Naive thymus-derived CD4-positive, alpha-beta T cell (primary cell): ENCODE data around the gene SLFN11. TPM values are rescaled to one million over a fixed set of nuclear protein-coding genes. Genes with fewer than 3 reads are reported as not detected.

Experiments used
- ATAC-seq: fragments of 150-1000 bp; cut with Tn5 transposase; 2 replicates; pipeline ENCODE4 v1.10.0; 2021; ENCODE audit warnings: mild to moderate bottlenecking, moderate library complexity
- CTCF ChIA-PET: fragments of 350-600 bp; sonication (Branson Sonifier 250); formaldehyde crosslinking; loops from one replicate; lab custom pipeline; 2021; ENCODE audit warnings: antibody characterized with exemption; lab: Charles Lee
- POLR2A ChIA-PET: fragments of 350-600 bp; sonication (Branson Sonifier 250); formaldehyde crosslinking; loops from one replicate; lab custom pipeline; 2021; ENCODE audit warnings: antibody characterized with exemption, inconsistent platforms; lab: Charles Lee
- DNase-seq, 9 donors: peaks; one replicate each; pipeline versions ENCODE4 v3.0.0 to v3.0.0-alpha.2; 2020 to 2022; ENCODE audit warnings: mixed read lengths in 1 of 9
- H3K27ac ChIP-seq: one replicate; pipeline ENCODE4 v1.7.0; 2013; ENCODE audit warnings: mild to moderate bottlenecking, low read depth, low read length, moderate library complexity
- H3K27me3 ChIP-seq, 2 donors: one replicate each; pipeline ENCODE4 v1.7.0; 2013; ENCODE audit warnings: low read length in 2 of 2, mild to moderate bottlenecking in 2 of 2, moderate library complexity in 2 of 2; ENCODE audit not compliant: control insufficient read depth in 2 of 2, insufficient read depth in 2 of 2
- H3K36me3 ChIP-seq, 3 experiments: 1 replicate in 2 of 3; 2 replicates in 1 of 3; pipeline ENCODE4 v1.7.0; 2013; ENCODE audit warnings: low read length in 3 of 3, mild to moderate bottlenecking in 3 of 3, moderate library complexity in 1 of 3; ENCODE audit not compliant: insufficient read depth in 3 of 3, control insufficient read depth in 2 of 3
- H3K4me1 ChIP-seq, 2 donors: one replicate each; pipeline ENCODE4 v1.7.0; 2013; ENCODE audit warnings: low read length in 2 of 2, mild to moderate bottlenecking in 2 of 2, moderate library complexity in 1 of 2; ENCODE audit not compliant: control insufficient read depth in 2 of 2, insufficient read depth in 2 of 2
- H3K4me3 ChIP-seq: 2 replicates; pipeline ENCODE4 v1.7.0; 2013; ENCODE audit warnings: mild to moderate bottlenecking, low read length
- H3K9me3 ChIP-seq, 3 experiments: 1 replicate in 2 of 3; 2 replicates in 1 of 3; pipeline ENCODE4 v1.7.0; 2013; ENCODE audit warnings: low read length in 3 of 3; ENCODE audit not compliant: control insufficient read depth in 2 of 3
- H3K27ac Mint-ChIP-seq, 9 donors: one replicate each; pipeline ENCODE4 v1.8.0; 2020 to 2022; ENCODE audit warnings: mixed read lengths in 9 of 9, mild to moderate bottlenecking in 8 of 9, moderate library complexity in 5 of 9, inconsistent platforms in 2 of 9
- H3K27me3 Mint-ChIP-seq, 5 donors: one replicate each; pipeline ENCODE4 v1.8.0; 2021 to 2022; ENCODE audit warnings: mixed read lengths in 5 of 5, mild to moderate bottlenecking in 1 of 5
- H3K36me3 Mint-ChIP-seq, 5 donors: one replicate each; pipeline ENCODE4 v1.8.0; 2020 to 2022; ENCODE audit warnings: mixed read lengths in 5 of 5, mild to moderate bottlenecking in 3 of 5, inconsistent platforms in 1 of 5
- H3K4me1 Mint-ChIP-seq, 7 donors: one replicate each; pipeline ENCODE4 v1.8.0; 2020 to 2022; ENCODE audit warnings: mixed read lengths in 7 of 7, mild to moderate bottlenecking in 3 of 7, inconsistent platforms in 1 of 7
- H3K4me3 Mint-ChIP-seq, 10 donors: one replicate each; pipeline ENCODE4 v1.8.0; 2020 to 2022; ENCODE audit warnings: mild to moderate bottlenecking in 10 of 10, mixed read lengths in 10 of 10, moderate library complexity in 6 of 10, inconsistent platforms in 2 of 10
- H3K9me3 Mint-ChIP-seq, 11 donors: one replicate each; pipeline ENCODE4 v1.8.0; 2020 to 2022; ENCODE audit warnings: mixed read lengths in 11 of 11, mild to moderate bottlenecking in 4 of 11, inconsistent platforms in 1 of 11, moderate library complexity in 1 of 11
- intact Hi-C, 2 donors: fragments of 100-400 bp; cut with micrococcal nuclease; formaldehyde crosslinking; loops; one replicate each; pipeline ENCODE4 v1.15.1; 2023
- polyA plus RNA-seq, 2 donors: library from polyadenylated mRNA; unstranded; fragments of 300-500 nt; fragmentation: Illumina TruSeq; gene quantifications; one replicate each; pipeline ENCODE4 v1.2.3, GENCODE V29; 2021
- total RNA-seq, 6 experiments: library from RNA in 5 of 6; stranded (reverse) in 5 of 6; gene quantifications; 1 replicate in 5 of 6; 2 replicates in 1 of 6; pipeline ENCODE4 v1.2.3 and lab custom pipeline; 2021 to 2026

SLFN11 gene
- total and polyA plus RNA-seq, 7 experiments from 2014 or later = 5.5 to 71.9 (median 29.7) TPM

DNA sequence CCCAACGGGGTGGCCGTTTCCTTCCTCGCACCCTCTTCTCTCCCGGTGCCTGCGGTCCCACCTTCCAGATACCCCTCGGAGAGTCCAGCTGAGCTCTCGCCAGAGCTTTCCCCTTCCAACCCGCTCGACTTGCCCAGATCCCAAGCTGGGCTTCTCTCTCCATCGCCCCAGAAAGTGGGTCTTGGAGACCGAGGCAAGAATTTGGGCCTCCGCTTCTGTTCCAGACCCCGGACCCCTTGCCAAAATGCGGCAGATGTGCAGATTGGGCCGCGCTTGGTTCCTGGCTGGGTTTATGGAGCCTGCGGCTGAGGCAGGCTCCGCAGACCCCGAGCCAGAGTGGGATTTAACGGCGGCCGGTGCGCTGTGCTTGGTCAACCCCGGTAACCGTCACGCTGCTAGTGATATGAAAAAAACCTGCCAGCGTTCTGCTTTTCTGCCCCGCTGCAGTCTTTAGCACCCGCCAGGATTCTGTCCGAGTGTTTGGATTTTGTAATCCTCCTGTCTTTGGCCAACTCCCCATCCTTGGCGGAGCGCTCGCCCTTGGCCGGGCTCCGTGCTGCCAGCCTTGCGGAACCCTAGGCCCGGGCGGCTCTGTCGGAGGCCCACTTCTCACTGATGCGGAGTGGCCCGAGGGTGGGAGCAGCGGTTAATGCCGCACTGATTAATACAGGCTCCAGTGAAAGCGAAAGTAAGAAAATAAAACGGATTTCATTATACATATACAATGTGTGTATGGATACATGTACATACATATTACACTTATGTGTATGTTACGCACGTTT, 754 bp upstream of the SLFN11 start:
- peak overlapping the region; percentile 99 for H3K27ac ChIP-seq
- peak overlapping the region; percentile 94 to 99 (median 98) for H3K4me3 Mint-ChIP-seq
- peak overlapping the region; percentile 92 to 99 (median 99) for H3K27ac Mint-ChIP-seq
- peaks cover 0 to 13% of the 10 kb centered on the region in 2 donors for H3K4me1 ChIP-seq
- peaks cover 0 to 25% (median 9%) of the 10 kb centered on the region in 11 donors for H3K9me3 Mint-ChIP-seq
- H3K27me3 ChIP-seq = no peaks in the 10 kb centered on the region
- peaks cover 26 to 70% (median 50%) of the 10 kb centered on the region in 7 donors for H3K4me1 Mint-ChIP-seq
- H3K4me3 ChIP-seq = peak overlapping the region; percentile 92
- ChIA-PET CTCF (interaction anchor here (1.3 to 1.6 kb wide), 2 partner anchors 9 to 61 kb away, joined by 4 to 7 read pairs; no protein-coding TSS in a partner anchor), POLR2A (interaction anchor here (0.6 to 3.5 kb wide), 19 partner anchors 12 to 300 kb away, joined by 3 to 18 read pairs (median 5); partner anchors contain the start of genes PEX12, SLFN12L, SLFN13 and SLFN5)
- intact Hi-C loops = loop anchor here (1.0 to 10.0 kb wide), 16 partner anchors 27 to 431 kb away; partner anchors contain the start of genes SLFN13 (in 2 of the 2), SLFN5 (in 2 of the 2), AP2B1 (in 1 of the 2) and SLFN12 (in 1 of the 2)
- peaks cover 0 to 33% (median 10%) of the 10 kb centered on the region in 5 donors for H3K36me3 Mint-ChIP-seq
- peaks cover 0 to 5% (median 0%) of the 10 kb centered on the region in 3 experiments for H3K9me3 ChIP-seq
- DNase-seq (peak; percentile 15 to 62 (median 35)), ATAC-seq (peak; percentile 50)
- H3K36me3 ChIP-seq = peaks cover 0 to 3% (median 0%) of the 10 kb centered on the region in 3 experiments
- peaks cover 0 to 11% (median 0%) of the 10 kb centered on the region in 5 donors for H3K27me3 Mint-ChIP-seq

DNA sequence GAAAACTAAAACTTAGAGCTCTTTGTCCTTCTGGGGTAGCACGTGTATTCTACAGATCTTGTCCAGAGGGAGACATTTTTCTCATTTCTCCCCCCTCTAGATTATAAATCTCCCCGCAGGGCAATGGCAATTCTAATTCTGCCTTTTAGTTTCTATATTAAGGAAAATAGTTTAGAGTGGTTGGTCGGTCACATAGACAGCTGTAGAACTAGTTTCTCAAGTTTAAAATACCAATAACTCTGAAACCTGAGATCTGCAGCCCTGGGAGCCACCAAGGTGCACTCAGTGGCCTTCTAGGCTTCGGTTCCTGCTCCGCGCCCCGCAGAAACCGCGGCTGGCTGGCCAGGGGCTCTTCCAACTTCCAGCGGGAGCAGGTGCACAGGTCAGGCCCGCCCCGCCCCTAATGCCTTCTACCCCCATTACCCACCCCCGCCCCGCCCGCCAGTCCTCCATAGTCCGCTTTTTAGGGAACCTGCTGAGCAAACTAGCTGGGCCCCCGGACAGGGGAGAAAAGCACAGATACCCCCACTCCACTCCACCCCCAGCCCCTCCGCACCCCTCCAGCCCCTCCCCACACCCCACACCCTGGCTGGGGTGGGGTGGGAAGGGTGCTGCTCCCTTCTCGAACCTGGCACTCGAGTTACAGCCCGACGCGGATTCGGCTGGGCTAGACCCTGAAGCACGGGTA, 431 bp downstream of the SLFN11 start:
- intact Hi-C loops = loop anchor here (1.0 to 10.0 kb wide), 12 partner anchors 26 to 432 kb away; partner anchors contain the start of genes SLFN13 (in 2 of the 2), SLFN5 (in 2 of the 2), AP2B1 (in 1 of the 2) and SLFN12 (in 1 of the 2)
- DNase-seq = peak in 5 of 9 donors; percentile 2 to 54 (median 22)
- Mint-ChIP-seq H3K9me3 (peaks cover 0 to 25% (median 9%) of the 10 kb centered on the region in 11 donors), H3K27ac (peak overlapping the region; percentile 92 to 99 (median 99)), H3K27me3 (peaks cover 0 to 4% (median 0%) of the 10 kb centered on the region in 5 donors), H3K4me3 (peak overlapping the region; percentile 94 to 99 (median 98)), H3K36me3 (peaks cover 0 to 40% (median 10%) of the 10 kb centered on the region in 5 donors), H3K4me1 (peaks cover 24 to 75% (median 60%) of the 10 kb centered on the region in 7 donors)
- POLR2A ChIA-PET = interaction anchor here (0.5 to 3.5 kb wide), 22 partner anchors 9 to 312 kb away, joined by 3 to 18 read pairs (median 5); partner anchors contain the start of genes PEX12, SLFN12L, SLFN13 and SLFN5
- Histone ChIP-seq H3K4me1 (peaks cover 7 to 19% of the 10 kb centered on the region in 2 donors), H3K4me3 (peak overlapping the region; percentile 92), H3K36me3 (peaks cover 0 to 3% (median 0%) of the 10 kb centered on the region in 3 experiments), H3K9me3 (peaks cover 0 to 5% (median 0%) of the 10 kb centered on the region in 3 experiments), H3K27ac (peak overlapping the region; percentile 99), H3K27me3 (no peaks in the 10 kb centered on the region)
- CTCF ChIA-PET = interaction anchor here (1.0 to 1.6 kb wide), 3 partner anchors 8 to 115 kb away, joined by 3 to 7 read pairs (median 4); no protein-coding TSS in a partner anchor
- ATAC-seq = peak; percentile 15

DNA sequence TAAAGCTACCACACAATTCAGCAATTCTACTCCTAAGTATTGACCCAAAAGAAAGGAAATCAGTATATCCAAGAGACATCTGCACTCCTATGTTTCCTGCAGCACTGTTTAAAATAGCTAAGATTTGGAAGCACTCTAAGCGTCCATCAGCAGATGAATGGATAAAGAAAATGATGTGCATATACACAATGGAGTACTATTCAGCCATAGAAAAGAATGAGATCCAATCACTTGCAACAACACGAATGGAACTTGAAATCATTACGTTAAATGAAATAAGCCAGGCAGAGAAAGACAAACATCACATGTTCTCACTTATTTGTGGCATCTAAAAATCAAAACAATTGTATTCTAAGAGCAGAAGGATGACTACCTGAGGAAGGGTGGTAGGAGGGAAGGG, 1.5 kb downstream of the SLFN11 start:
- Histone ChIP-seq H3K27ac (no peak overlapping the region), H3K9me3 (peaks cover 0 to 5% (median 0%) of the 10 kb centered on the region in 3 experiments), H3K4me1 (peaks cover 12 to 26% of the 10 kb centered on the region in 2 donors), H3K36me3 (peaks cover 0 to 3% (median 0%) of the 10 kb centered on the region in 3 experiments), H3K4me3 (no peak overlapping the region), H3K27me3 (no peaks in the 10 kb centered on the region)
- intact Hi-C loops = loop anchor here (2.0 to 10.0 kb wide), 8 partner anchors 25 to 433 kb away; partner anchors contain the start of genes SLFN5 (in 2 of the 2), AP2B1 (in 1 of the 2), SLFN12 (in 1 of the 2) and SLFN13 (in 1 of the 2)
- H3K9me3 Mint-ChIP-seq = peaks cover 0 to 25% (median 9%) of the 10 kb centered on the region in 11 donors
- no peak for ATAC-seq
- H3K36me3 Mint-ChIP-seq = peaks cover 0 to 42% (median 10%) of the 10 kb centered on the region in 5 donors
- no peak for DNase-seq
- peak overlapping the region; percentile 42 to 98 (median 85) for H3K4me3 Mint-ChIP-seq
- POLR2A ChIA-PET = interaction anchor here (0.7 to 3.5 kb wide), 5 partner anchors 9 to 165 kb away, joined by 3 to 18 read pairs (median 7); partner anchors contain the start of gene SLFN12L
- CTCF ChIA-PET = interaction anchor here (1.3 kb wide), 1 partner anchor 168 kb away, joined by 4 read pairs; no protein-coding TSS in a partner anchor
- H3K27ac Mint-ChIP-seq = peak overlapping the region in 8 of 9 donors; percentile 8 to 76 (median 38)
- H3K4me1 Mint-ChIP-seq = peaks cover 28 to 73% (median 61%) of the 10 kb centered on the region in 7 donors
- no peaks in the 10 kb centered on the region for H3K27me3 Mint-ChIP-seq

DNA sequence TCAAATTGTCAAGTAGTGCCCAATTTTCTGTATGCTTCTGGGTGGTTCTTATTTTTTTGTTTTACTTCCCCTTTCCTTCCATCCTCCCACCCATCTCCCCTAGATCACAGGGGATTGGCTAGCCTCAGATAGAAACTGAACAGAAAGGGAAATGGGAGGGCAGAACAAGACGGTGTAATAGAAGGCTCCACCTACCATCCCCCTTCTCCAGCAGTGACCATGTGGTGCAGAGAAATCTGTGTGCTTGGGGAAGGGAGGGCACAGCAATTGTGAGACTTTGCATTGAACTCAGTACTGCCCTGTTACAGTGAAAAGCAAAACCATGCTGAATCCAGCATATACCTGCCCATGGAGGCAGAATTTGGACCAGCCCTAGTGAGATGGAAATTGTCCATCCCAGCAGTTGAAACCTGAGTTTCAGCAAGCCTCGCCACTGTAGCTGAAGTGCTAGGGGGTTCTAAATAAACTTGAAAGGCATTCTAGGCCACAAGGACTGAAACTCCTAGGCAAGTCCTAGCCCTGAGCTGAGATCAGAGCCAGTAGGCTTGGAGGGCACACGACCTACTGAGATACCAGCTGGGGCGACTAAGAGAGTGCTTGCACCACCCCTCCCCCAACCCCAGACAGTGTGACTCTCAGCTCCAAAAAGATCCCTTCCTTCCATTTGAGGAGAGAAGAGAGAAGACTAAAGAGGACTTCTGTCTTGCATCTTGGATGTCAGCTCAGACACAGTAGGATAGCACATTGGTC, 5.2 kb downstream of the SLFN11 start:
- CTCF ChIA-PET = no interaction called here
- Histone ChIP-seq H3K27ac (peak overlapping the region; percentile 47), H3K36me3 (peaks cover 0 to 6% (median 0%) of the 10 kb centered on the region in 3 experiments), H3K9me3 (peaks cover 0 to 5% (median 0%) of the 10 kb centered on the region in 3 experiments), H3K4me3 (no peak overlapping the region), H3K4me1 (peaks cover 12 to 26% of the 10 kb centered on the region in 2 donors), H3K27me3 (no peaks in the 10 kb centered on the region)
- POLR2A ChIA-PET = interaction anchor here (0.6 kb wide), 1 partner anchor 170 kb away, joined by 3 read pairs; no protein-coding TSS in a partner anchor
- H3K4me3 Mint-ChIP-seq = peak overlapping the region; percentile 25 to 63 (median 56)
- peak overlapping the region in 7 of 9 donors; percentile 36 to 80 (median 61) for H3K27ac Mint-ChIP-seq
- H3K9me3 Mint-ChIP-seq = peaks cover 0 to 25% (median 9%) of the 10 kb centered on the region in 11 donors
- H3K4me1 Mint-ChIP-seq = peaks cover 40 to 71% (median 52%) of the 10 kb centered on the region in 7 donors
- peak in 6 of 9 donors; percentile 11 to 43 (median 30) for DNase-seq
- peak; percentile 98 for ATAC-seq
- intact Hi-C loops = no loop called here
- no peaks in the 10 kb centered on the region for H3K27me3 Mint-ChIP-seq
- H3K36me3 Mint-ChIP-seq = peaks cover 8 to 63% (median 30%) of the 10 kb centered on the region in 5 donors

DNA sequence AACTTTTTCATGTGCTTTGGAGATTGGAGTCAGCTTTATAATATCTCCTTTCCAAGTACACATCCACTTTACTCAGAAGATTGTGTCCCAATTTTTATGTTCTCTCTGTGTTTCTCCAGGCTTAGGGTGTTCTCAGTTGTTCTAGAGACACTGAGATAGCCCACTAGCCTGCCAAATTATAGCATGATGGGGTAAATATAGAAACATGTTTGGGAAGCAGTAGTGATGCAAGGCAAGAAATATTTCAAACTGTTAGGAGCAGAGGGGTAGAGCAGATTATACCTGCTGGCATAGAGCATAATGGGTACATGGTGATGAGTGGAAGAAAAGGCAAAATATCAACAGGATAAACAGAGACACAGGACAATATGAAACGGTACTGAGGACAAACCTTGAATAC, 12.4 kb downstream of the SLFN11 start:
- POLR2A ChIA-PET = interaction anchor here (0.9 to 1.1 kb wide), 3 partner anchors 13 to 206 kb away, joined by 3 to 5 read pairs (median 4); partner anchors contain the start of gene SLFN11
- H3K4me3 ChIP-seq = no peak overlapping the region
- Mint-ChIP-seq H3K27ac (peak overlapping the region in 1 of 9 donors; percentile 18), H3K4me1 (peaks cover 8 to 57% (median 22%) of the 10 kb centered on the region in 7 donors), H3K27me3 (no peaks in the 10 kb centered on the region), H3K9me3 (no peaks in the 10 kb centered on the region), H3K36me3 (peaks cover 13 to 66% (median 56%) of the 10 kb centered on the region in 5 donors), H3K4me3 (peak overlapping the region in 1 of 10 donors; percentile 2)
- intact Hi-C loops = no loop called here
- H3K27me3 ChIP-seq = no peaks in the 10 kb centered on the region
- DNase-seq (no peak), ATAC-seq (no peak)
- no peaks in the 10 kb centered on the region for H3K9me3 ChIP-seq
- CTCF ChIA-PET = no interaction called here
- H3K4me1 ChIP-seq = no peaks in the 10 kb centered on the region
- H3K36me3 ChIP-seq = peaks cover 0 to 17% (median 17%) of the 10 kb centered on the region in 3 experiments
- no peak overlapping the region for H3K27ac ChIP-seq
